HG02588 (cell line): ENCODE results near the gene LINC00237.

Experiments used
- ATAC-seq: cut with Tn5 transposase; IDR thresholded peaks from one replicate; pipeline ENCODE4 v1.9.1; 2021; ENCODE audit warnings: mild to moderate bottlenecking, moderate library complexity; ENCODE audit not compliant: unreplicated experiment

LINC00237 gene

GRCh38 chr20:21049305-21049828, 56.8 kb downstream of the LINC00237 start:
- no peak for ATAC-seq

GRCh38 chr20:21048841-21049273, 57.3 kb downstream of the LINC00237 start:
- peak; percentile 51 for ATAC-seq

GRCh38 chr20:21047981-21048380, 58.2 kb downstream of the LINC00237 start:
- ATAC-seq: no peak

GRCh38 chr20:21046413-21047070, 59.6 kb downstream of the LINC00237 start:
- ATAC-seq: no peak
